Measurements from ENCODE around the gene ADGRV1.

DNA sequence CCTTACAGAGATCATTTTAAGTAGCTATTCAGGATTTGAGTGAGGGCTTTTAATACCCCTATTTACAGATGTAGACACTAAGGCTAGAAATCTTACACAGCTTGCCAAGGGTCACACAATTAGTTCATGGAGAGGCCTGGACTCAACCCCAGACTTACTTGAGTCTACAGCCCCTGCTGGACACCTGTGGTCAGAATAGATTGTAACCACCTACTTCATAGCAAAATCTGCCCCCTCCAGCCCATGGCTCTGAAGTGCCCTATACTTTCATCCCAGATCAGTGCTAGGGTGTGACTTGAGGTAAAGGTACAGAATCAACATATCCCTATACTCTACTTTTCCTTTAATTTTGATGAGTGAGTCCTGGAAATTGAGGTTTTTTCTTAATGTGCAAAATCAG, 291.3 kb downstream of the ADGRV1 start:
- no peak for TF ChIP-seq POLR2AphosphoS5 (IDR thresholded peaks at IDR 0.05; ENCODE audit: low read depth, low read length)
- no peak for TF ChIP-seq POLR2A (IDR thresholded peaks at IDR 0.05; ENCODE audit: low read depth, low read length)
- TF ChIP-seq TAF1 (IDR thresholded peaks at IDR 0.05; ENCODE audit: borderline replicate concordance, low read depth, low read length): no peak
